Keratinocyte (primary cell): ENCODE data around the gene UQCRH. TPM values are rescaled to one million over a fixed set of nuclear protein-coding genes. Genes with fewer than 3 reads are reported as not detected.

ENCODE experiments used
- DNase-seq: peaks from one replicate; pipeline ENCODE4 v3.0.0-alpha.2; 2011; ENCODE audit warnings: low read depth, missing footprints, low spot score
- FAIRE-seq: peaks from 2 replicates; lab custom pipeline; 2011; peaks lifted over from hg19 to GRCh38; lab: Jason Lieb, UNC
- H2AFZ ChIP-seq: 2 replicates; pipeline ENCODE4 v1.6.0; 2012; ENCODE audit warnings: low read length, control low read depth, inconsistent platforms; ENCODE audit not compliant: control insufficient read depth
- H3K27ac ChIP-seq: 2 replicates; pipeline ENCODE4 v1.5.1; 2011; ENCODE audit warnings: low read length; ENCODE audit not compliant: control insufficient read depth, insufficient read depth
- H3K27me3 ChIP-seq: 3 replicates; pipeline ENCODE4 v1.6.0; 2011; ENCODE audit warnings: low read length; ENCODE audit not compliant: control insufficient read depth, insufficient read depth; ENCODE audit errors: extremely low read depth
- H3K36me3 ChIP-seq, 2 experiments: 2 replicates in 1 of 2; 3 replicates in 1 of 2; pipeline ENCODE4 v1.5.1; 2011; ENCODE audit warnings: low read length in 2 of 2, mild to moderate bottlenecking in 1 of 2; ENCODE audit not compliant: control insufficient read depth in 2 of 2, insufficient read depth in 2 of 2; ENCODE audit errors: extremely low read depth in 1 of 2
- H3K4me1 ChIP-seq: 3 replicates; pipeline ENCODE4 v1.5.1; 2011; ENCODE audit warnings: low read length; ENCODE audit not compliant: control insufficient read depth, insufficient read depth; ENCODE audit errors: extremely low read depth
- H3K4me2 ChIP-seq: 3 replicates; pipeline ENCODE4 v1.6.0; 2011; ENCODE audit warnings: low read depth, low read length; ENCODE audit not compliant: control insufficient read depth, insufficient read depth; ENCODE audit errors: extremely low read depth
- H3K4me3 ChIP-seq, 3 experiments: fragments of 200-600 bp in 1 of 3; sonication (generic) in 1 of 3; 2 replicates in 2 of 3; 3 replicates in 1 of 3; pipeline ENCODE4 v1.5.1; 2011 to 2016; ENCODE audit warnings: low read length in 3 of 3, mild to moderate bottlenecking in 3 of 3, control low read depth in 2 of 3, inconsistent platforms in 1 of 3, low read depth in 1 of 3, mixed read lengths in 1 of 3, mixed run types in 1 of 3, moderate library complexity in 1 of 3; ENCODE audit not compliant: control insufficient read depth in 2 of 3, insufficient read depth in 2 of 3; ENCODE audit errors: extremely low read depth in 1 of 3
- H3K79me2 ChIP-seq: 2 replicates; pipeline ENCODE4 v1.6.0; 2012; ENCODE audit warnings: low read length; ENCODE audit not compliant: control insufficient read depth, insufficient read depth
- H3K9ac ChIP-seq: 3 replicates; pipeline ENCODE4 v1.6.0; 2011; ENCODE audit warnings: low read length; ENCODE audit not compliant: control insufficient read depth, insufficient read depth; ENCODE audit errors: extremely low read depth
- H3K9me1 ChIP-seq: 3 replicates; pipeline ENCODE4 v1.6.0; 2011; ENCODE audit warnings: low read length; ENCODE audit not compliant: control insufficient read depth, insufficient read depth; ENCODE audit errors: extremely low read depth
- H3K9me3 ChIP-seq: 2 replicates; pipeline ENCODE4 v1.5.1; 2012; ENCODE audit warnings: low read depth, low read length; ENCODE audit not compliant: control insufficient read depth
- H4K20me1 ChIP-seq: 3 replicates; pipeline ENCODE4 v1.6.0; 2011; ENCODE audit warnings: low read length; ENCODE audit not compliant: control insufficient read depth, insufficient read depth; ENCODE audit errors: extremely low read depth
- CTCF ChIP-seq, 3 experiments: IDR thresholded peaks in 1 of 3; conservative IDR thresholded peaks in 1 of 3; optimal IDR thresholded peaks in 1 of 3; 2 replicates in 2 of 3; 3 replicates in 1 of 3; pipeline versions ENCODE3 to v1.5.1; 2011; ENCODE audit warnings: low read length in 3 of 3, mild to moderate bottlenecking in 3 of 3, moderate library complexity in 2 of 3, control low read depth in 1 of 3, inconsistent platforms in 1 of 3; ENCODE audit not compliant: insufficient read depth in 2 of 3; ENCODE audit errors: extremely low read depth in 1 of 3
- EZH2 ChIP-seq: IDR thresholded peaks from one replicate; pipeline ENCODE4 v1.6.1; 2012; ENCODE audit warnings: inconsistent platforms, mild to moderate bottlenecking, low read length, moderate library complexity
- dilution Hi-C: fragments of 300-500 bp; cut with MboI; formaldehyde crosslinking; loops from one replicate; pipeline ENCODE4 v1.7.0; 2020; ENCODE audit warnings: low sequenced_read_pairs; ENCODE audit not compliant: extremely low pct_ligation_motif_present
- polyA plus RNA-seq, 5 experiments: library from polyadenylated mRNA; depleted of rRNA in 3 of 5; stranded (reverse) in 3 of 5; stranded (forward) in 1 of 5; unstranded in 1 of 5; fragments of >200 nt; gene quantifications; 1 replicate in 1 of 5; 2 replicates in 3 of 5; 3 replicates in 1 of 5; pipeline versions ENCODE4 v1.2.1 to v1.2.3, GENCODE V29; 2011 to 2012; ENCODE audit warnings: missing spikeins in 2 of 5, low read depth in 1 of 5, low replicate concordance in 1 of 5

The UQCRH gene
- polyA plus RNA-seq, 1 donor (not counting 4 experiments of a cell fraction or from before 2014, with no cell fraction given): 970 TPM

- Histone ChIP-seq H2AFZ (no peak overlapping the region), H3K36me3 (peaks cover 31 to 43% of the 10 kb centered on the region in 2 experiments), H3K4me1 (peaks cover 11% of the 10 kb centered on the region), H3K9me3 (no peaks in the 10 kb centered on the region), H3K9ac (no peak overlapping the region), H3K79me2 (no peaks in the 10 kb centered on the region), H3K4me2 (no peak overlapping the region), H3K27ac (no peak overlapping the region), H3K4me3 (no peak overlapping the region), H3K9me1 (peaks cover under 1% of the 10 kb centered on the region), H3K27me3 (no peaks in the 10 kb centered on the region), H4K20me1 (no peaks in the 10 kb centered on the region)
- DNase-seq: no peak
- dilution Hi-C loops: no loop called here
- TF ChIP-seq EZH2: no peak
- TF ChIP-seq CTCF (optimal IDR thresholded peaks at IDR 0.05 in 1 of 3, IDR thresholded peaks at IDR 0.05 in 1 of 3, conservative IDR thresholded peaks at IDR 0.05 in 1 of 3; ENCODE audit: extremely low read depth in 1 of 3, insufficient read depth in 2 of 3, low read length in 3 of 3): no peak
- FAIRE-seq: no peak
These were observed 19.4 kb upstream of the UQCRH start for GRCh38 chr1:46284058-46284457.

- H3K27me3 ChIP-seq: no peaks in the 10 kb centered on the region
- H4K20me1 ChIP-seq: no peaks in the 10 kb centered on the region
- H3K4me3 ChIP-seq: no peak overlapping the region
- H3K36me3 ChIP-seq: peaks cover 27 to 38% of the 10 kb centered on the region in 2 experiments
- FAIRE-seq (no peak), DNase-seq (no peak)
- peaks cover 2% of the 10 kb centered on the region for H3K9me1 ChIP-seq
- no peak overlapping the region for H2AFZ ChIP-seq
- peaks cover 17% of the 10 kb centered on the region for H3K4me1 ChIP-seq
- H3K9me3 ChIP-seq: no peaks in the 10 kb centered on the region
- no peak overlapping the region for H3K27ac ChIP-seq
- no peak overlapping the region for H3K9ac ChIP-seq
- dilution Hi-C loops: no loop called here
- H3K4me2 ChIP-seq: no peak overlapping the region
- no peaks in the 10 kb centered on the region for H3K79me2 ChIP-seq
- TF ChIP-seq CTCF (optimal IDR thresholded peaks at IDR 0.05 in 1 of 3, IDR thresholded peaks at IDR 0.05 in 1 of 3, conservative IDR thresholded peaks at IDR 0.05 in 1 of 3; ENCODE audit: extremely low read depth in 1 of 3, insufficient read depth in 2 of 3, low read length in 3 of 3): no peak
- TF ChIP-seq EZH2: no peak
These were observed 18.6 kb upstream of the UQCRH start for GRCh38 chr1:46284597-46285564.
